Heart right ventricle (tissue), 16 donors: ENCODE measurements around the gene P3H2. TPM values are rescaled to one million over a fixed set of nuclear protein-coding genes. Genes with fewer than 3 reads are reported as not detected.

Experiments used
- ATAC-seq, 8 donors: fragments of 200-7000 bp; cut with Tn5 transposase; one replicate each; pipeline ENCODE4 v1.9.1; 2020; ENCODE audit warnings: mild to moderate bottlenecking in 8 of 8, moderate library complexity in 8 of 8, moderate number of reproducible peaks in 1 of 8
- DNase-seq, 2 donors: peaks; one replicate each; pipeline ENCODE4 v3.0.0-alpha.2; 2020
- H3K27ac ChIP-seq, 10 donors: fragments of 200-600 bp; sonication (generic) in 2 of 10; one replicate each; pipeline versions ENCODE4 v1.5.0 to v1.8.0; 2020 to 2022; ENCODE audit warnings: mild to moderate bottlenecking in 3 of 10
- H3K27me3 ChIP-seq, 7 donors: fragments of 200-600 bp; one replicate each; pipeline ENCODE4 v1.8.0; 2021 to 2022; ENCODE audit warnings: mild to moderate bottlenecking in 2 of 7
- H3K36me3 ChIP-seq, 9 donors: fragments of 200-600 bp; sonication (generic) in 1 of 9; one replicate each; pipeline versions ENCODE4 v1.5.0 to v1.8.0; 2020 to 2022; ENCODE audit warnings: mild to moderate bottlenecking in 2 of 9
- H3K4me1 ChIP-seq, 9 donors: fragments of 200-600 bp; sonication (generic) in 1 of 9; one replicate each; pipeline versions ENCODE4 v1.5.0 to v1.8.0; 2020 to 2022; ENCODE audit warnings: mild to moderate bottlenecking in 4 of 9
- H3K4me3 ChIP-seq, 10 donors: fragments of 200-600 bp; sonication (generic) in 2 of 10; one replicate each; pipeline versions ENCODE4 v1.5.0 to v1.8.0; 2020 to 2022; ENCODE audit warnings: mild to moderate bottlenecking in 7 of 10, moderate library complexity in 2 of 10
- H3K9me3 ChIP-seq, 11 donors: fragments of 200-600 bp in 10 of 11; sonication (generic) in 2 of 11; one replicate each; pipeline versions ENCODE4 v1.5.0 to v1.8.0; 2013 to 2022; ENCODE audit warnings: mild to moderate bottlenecking in 2 of 11, control low read depth in 1 of 11, moderate library complexity in 1 of 11
- CTCF ChIP-seq, 9 donors: fragments of 200-600 bp; sonication (generic) in 2 of 9; IDR thresholded peaks; one replicate each; pipeline versions ENCODE4 v1.5.0 to v1.8.0; 2021 to 2022; ENCODE audit warnings: antibody characterized with exemption in 9 of 9, mild to moderate bottlenecking in 5 of 9, moderate library complexity in 1 of 9
- WGBS, 2 donors: extraction: QIAGEN DNeasy Blood & Tissue Kit; methylation state at CpG; one replicate each; pipeline ENCODE4 v1.1.7; 2013; ENCODE audit warnings: inconsistent platforms in 1 of 2; 5-methylcytosine and 5-hydroxymethylcytosine counted together
- intact Hi-C, 10 donors: fragments of 100-400 bp; cut with DNase I; formaldehyde crosslinking; loops; one replicate each; pipeline versions ENCODE4 v1.11.1 to v1.14.2; 2022
- polyA plus RNA-seq, 2 donors: library from polyadenylated mRNA; stranded (reverse); fragments of 200-250 nt; gene quantifications; one replicate each; pipeline ENCODE4 v1.2.3, GENCODE V29; 2013
- total RNA-seq, 10 donors: library from RNA; stranded (reverse); fragmentation: NEBNext Ultra II Directional in 3 of 10; extraction: Animal tissue kit (Norgen Biotek cat#: 25700) in 3 of 10; gene quantifications; one replicate each; pipeline versions ENCODE4 v1.2.1 to v1.2.4, GENCODE V29; 2021 to 2023
- donor health status: Arrhythmogenic right ventricular cardiomyopathy.
- donor health status: ischemic (EF 13 %, LVEDD 7.1; RV severe dilation, severe dysfunction).
- donor health status: healthy with polysubstance abuse.
- donor health status: DM: no; HTN: yes; CAD: no.
- donor health status: DM: no; HTN: no; CAD: no.
- donor health status: ischemic (EF 25% LVEDD 6.9; RV normal size, moderate dysfunction).
- donor health status: ischemic (EF 25% LVEDD 5.7; RV mildly dilated, moderate dysfunction).
- donor health status: healthy.
- donor health status: DM: yes; HTN: yes; CAD: no.
- donor health status: Ischemic cardiomyopathy.
- donor health status: ischemic (EF 35%, LVEDD 5.7; RV mildly dilated, moderate dysfunction).
- donor health status: nonischemic (EF 11% LVEDD 7.7; RV severe dilation, severe dysfunction).
- donor health status: DM: yes; HTN: yes; CAD: no.
- donor health status: PGD.
- donor health status: ischemic (EF 29% LVEDD 5.4; RV normal size, mild dysfunction).
- donor health status: nonischemic (EF 23%, LVEDD 6.1; RV moderate dilation, normal function).

The P3H2 gene
- total and polyA plus RNA-seq, 12 donors: 0.49 to 28.8 (median 3.5) TPM

DNA sequence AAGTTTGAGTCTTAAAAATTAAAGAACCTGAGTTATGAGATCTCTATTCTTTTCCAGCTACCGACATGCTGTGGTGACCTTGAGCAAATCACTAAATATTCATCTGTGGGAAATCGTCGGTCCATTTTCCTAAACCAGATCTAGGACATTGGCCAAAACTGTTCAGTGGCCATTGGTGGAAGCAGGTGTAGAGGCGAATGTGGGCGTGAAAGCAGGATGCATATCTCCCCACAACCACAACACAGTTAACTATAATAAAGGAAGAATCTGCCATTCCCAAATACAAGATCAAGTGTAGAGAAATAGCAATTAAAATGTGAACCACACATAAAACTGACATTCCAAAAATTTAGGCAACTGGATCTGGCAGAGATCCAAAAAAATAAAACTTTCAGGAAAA is 129.9 kb downstream of the P3H2 start:
- intact Hi-C loops: no loop called here
- H3K27me3 ChIP-seq: peaks cover 0 to 2% (median 0%) of the 10 kb centered on the region in 7 donors
- H3K27ac ChIP-seq: no peak overlapping the region
- WGBS, 2 donors: 82 to 95% methylated on average over 5 of the region's 5 CpGs
- no peaks in the 10 kb centered on the region for H3K4me1 ChIP-seq
- no peak overlapping the region for H3K4me3 ChIP-seq
- DNase-seq (no peak), ATAC-seq (no peak)
- no peak for TF ChIP-seq CTCF (IDR thresholded peaks at IDR 0.05)
- no peaks in the 10 kb centered on the region for H3K9me3 ChIP-seq
- no peaks in the 10 kb centered on the region for H3K36me3 ChIP-seq

DNA sequence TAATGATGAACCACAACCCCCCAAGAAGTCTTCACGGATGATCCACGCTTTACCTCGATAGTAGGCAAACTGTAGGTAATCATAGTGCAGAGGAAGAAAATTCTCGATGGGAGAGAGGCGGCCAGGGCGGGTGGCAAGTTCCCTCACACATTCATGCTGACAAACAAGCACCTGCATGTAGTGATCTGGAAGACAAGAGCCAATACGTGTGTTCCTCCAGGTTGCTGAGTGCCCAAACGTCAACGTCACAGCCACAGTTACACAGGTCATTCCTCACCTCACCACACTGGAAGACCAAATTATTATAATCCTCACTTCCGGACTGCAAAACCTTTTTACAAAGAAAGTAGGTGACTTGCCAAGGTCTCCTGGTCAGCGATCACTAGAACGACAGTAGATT is 131.8 kb downstream of the P3H2 start:
- no peak for TF ChIP-seq CTCF (IDR thresholded peaks at IDR 0.05)

GRCh38 chr3:189988322-189988721 is 132.4 kb downstream of the P3H2 start:
- intact Hi-C loops: no loop called here
- WGBS, 2 donors: 85 to 93% methylated on average over 3 of the region's 3 CpGs
- H3K27me3 ChIP-seq: peaks cover 0 to 2% (median 0%) of the 10 kb centered on the region in 7 donors
- no peaks in the 10 kb centered on the region for H3K36me3 ChIP-seq
- H3K4me1 ChIP-seq: no peaks in the 10 kb centered on the region
- TF ChIP-seq CTCF (IDR thresholded peaks at IDR 0.05): no peak
- no peaks in the 10 kb centered on the region for H3K9me3 ChIP-seq
- DNase-seq (no peak), ATAC-seq (no peak)
- no peak overlapping the region for H3K27ac ChIP-seq
- H3K4me3 ChIP-seq: no peak overlapping the region

More for the DNA sequence above, 131.8 kb downstream of the P3H2 start:
- Histone ChIP-seq H3K36me3 (no peaks in the 10 kb centered on the region), H3K9me3 (no peaks in the 10 kb centered on the region), H3K27me3 (peaks cover 0 to 2% (median 0%) of the 10 kb centered on the region in 7 donors), H3K4me3 (no peak overlapping the region), H3K27ac (no peak overlapping the region), H3K4me1 (no peaks in the 10 kb centered on the region)
- ATAC-seq (no peak), DNase-seq (no peak)
- intact Hi-C loops: no loop called here
- WGBS, 2 donors: 94% methylated on average over 12 of the region's 12 CpGs

DNA sequence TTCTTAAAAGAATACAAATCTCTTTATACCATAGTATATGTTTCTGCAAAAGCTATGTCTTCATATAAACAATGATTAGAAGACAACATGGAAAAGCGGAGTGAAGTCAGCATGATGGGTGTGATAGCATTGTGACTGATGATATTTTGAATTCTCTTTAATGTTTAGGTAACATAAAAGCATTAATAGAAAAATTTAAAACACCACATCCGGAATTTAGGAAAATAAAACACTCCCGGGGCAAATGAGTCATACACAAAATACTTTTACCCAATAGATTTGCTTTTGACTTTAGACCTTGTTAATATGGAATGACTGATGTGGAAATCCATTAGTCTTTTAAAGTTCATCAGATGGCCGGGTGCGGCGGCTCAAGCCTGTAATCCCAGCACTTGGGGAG is 134.7 kb downstream of the P3H2 start:
- ATAC-seq (no peak), DNase-seq (no peak)
- H3K36me3 ChIP-seq: no peaks in the 10 kb centered on the region
- WGBS, 2 donors: 96 to 97% methylated on average over 6 of the region's 6 CpGs
- H3K27ac ChIP-seq: no peak overlapping the region
- H3K9me3 ChIP-seq: no peaks in the 10 kb centered on the region
- H3K27me3 ChIP-seq: peaks cover 0 to 2% (median 0%) of the 10 kb centered on the region in 7 donors
- H3K4me1 ChIP-seq: peaks cover 0 to 22% (median 20%) of the 10 kb centered on the region in 9 donors
- intact Hi-C loops: no loop called here
- H3K4me3 ChIP-seq: no peak overlapping the region
- TF ChIP-seq CTCF (IDR thresholded peaks at IDR 0.05): no peak
